ENCODE measurements around the gene ITSN1. TPM values are rescaled to one million over a fixed set of nuclear protein-coding genes. Genes with fewer than 3 reads are reported as not detected.

Gene ITSN1
- total and polyA plus RNA-seq, 4 donors: 11.2 to 46.0 (median 19.8) TPM

DNA sequence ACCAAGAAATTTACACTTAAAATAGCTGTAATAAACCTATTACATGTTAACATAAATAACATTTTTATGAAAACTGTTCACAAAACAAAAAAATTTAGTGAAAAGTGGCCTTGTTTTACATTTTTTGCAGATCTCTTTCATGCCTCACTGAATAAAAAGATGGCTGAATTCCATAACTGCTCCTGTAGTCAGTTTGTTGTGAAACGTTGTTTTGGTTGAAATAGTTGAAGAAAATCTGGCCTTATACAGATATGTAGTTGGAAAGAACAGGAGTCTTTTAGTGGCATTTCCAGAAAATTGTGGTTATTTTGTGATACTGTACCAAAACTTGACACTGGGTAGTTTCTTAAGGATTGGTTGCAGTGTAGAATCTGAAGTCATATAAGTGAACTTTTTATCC is 18.1 kb downstream of the ITSN1 start:
- H3K9me3 ChIP-seq (ENCODE audit: control insufficient read depth in 4 of 4, insufficient read depth in 3 of 4, low read length in 3 of 4): peaks cover 0 to 3% (median 0%) of the 10 kb centered on the region in 4 donors
- H3K4me1 ChIP-seq (ENCODE audit: control insufficient read depth in 5 of 5, insufficient read depth in 5 of 5, low read length in 5 of 5): peaks cover 0 to 15% (median 7%) of the 10 kb centered on the region in 5 donors
- no peak for ATAC-seq (ENCODE audit: insufficient read depth, low FRiP score)
- no peak overlapping the region for H3K4me3 ChIP-seq
- 75 to 84% methylated on average over 1 of the region's 1 CpG for WGBS, 2 donors
- H3K27me3 ChIP-seq (ENCODE audit: control insufficient read depth in 3 of 3, insufficient read depth in 3 of 3, low read length in 2 of 3): no peaks in the 10 kb centered on the region
- H3K9ac ChIP-seq (ENCODE audit: insufficient read depth in 1 of 2, low read length in 2 of 2): no peak overlapping the region
- H3K27ac ChIP-seq (ENCODE audit: low read depth in 1 of 2, low read length in 1 of 2): no peak overlapping the region
- DNase-seq: no peak
- TF ChIP-seq, protein P1, sequence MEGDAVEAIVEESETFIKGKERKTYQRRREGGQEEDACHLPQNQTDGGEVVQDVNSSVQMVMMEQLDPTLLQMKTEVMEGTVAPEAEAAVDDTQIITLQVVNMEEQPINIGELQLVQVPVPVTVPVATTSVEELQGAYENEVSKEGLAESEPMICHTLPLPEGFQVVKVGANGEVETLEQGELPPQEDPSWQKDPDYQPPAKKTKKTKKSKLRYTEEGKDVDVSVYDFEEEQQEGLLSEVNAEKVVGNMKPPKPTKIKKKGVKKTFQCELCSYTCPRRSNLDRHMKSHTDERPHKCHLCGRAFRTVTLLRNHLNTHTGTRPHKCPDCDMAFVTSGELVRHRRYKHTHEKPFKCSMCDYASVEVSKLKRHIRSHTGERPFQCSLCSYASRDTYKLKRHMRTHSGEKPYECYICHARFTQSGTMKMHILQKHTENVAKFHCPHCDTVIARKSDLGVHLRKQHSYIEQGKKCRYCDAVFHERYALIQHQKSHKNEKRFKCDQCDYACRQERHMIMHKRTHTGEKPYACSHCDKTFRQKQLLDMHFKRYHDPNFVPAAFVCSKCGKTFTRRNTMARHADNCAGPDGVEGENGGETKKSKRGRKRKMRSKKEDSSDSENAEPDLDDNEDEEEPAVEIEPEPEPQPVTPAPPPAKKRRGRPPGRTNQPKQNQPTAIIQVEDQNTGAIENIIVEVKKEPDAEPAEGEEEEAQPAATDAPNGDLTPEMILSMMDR (IDR thresholded peaks at IDR 0.05; ENCODE audit: control extremely low read depth, extremely low read depth): no peak
- H3K36me3 ChIP-seq (ENCODE audit: control insufficient read depth in 4 of 4, insufficient read depth in 4 of 4, low read length in 4 of 4): no peaks in the 10 kb centered on the region

DNA sequence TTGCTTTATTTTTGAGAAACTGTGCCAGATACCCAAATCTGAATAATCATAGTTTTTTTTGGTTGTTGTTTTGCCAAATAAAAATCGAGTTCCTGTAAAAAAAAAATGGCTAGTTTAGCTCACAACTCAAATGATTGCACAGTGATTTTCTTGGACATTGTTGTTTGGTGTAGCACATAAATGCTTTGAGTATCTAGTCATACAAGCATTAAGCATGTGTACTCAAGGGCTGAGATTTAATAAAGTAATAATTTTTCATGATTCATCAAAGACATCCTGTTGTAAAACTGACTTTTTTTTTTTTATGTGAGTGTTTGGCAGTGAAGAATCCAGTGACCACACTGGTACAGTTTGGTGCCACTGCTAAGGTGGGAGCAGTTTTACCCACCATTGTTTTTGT is 18.8 kb downstream of the ITSN1 start:
- TF ChIP-seq, protein P1 (IDR thresholded peaks at IDR 0.05; ENCODE audit: control extremely low read depth, extremely low read depth): no peak
- WGBS, 2 donors: 89 to 95% methylated on average over 1 of the region's 1 CpG
- H3K4me3 ChIP-seq: no peak overlapping the region

GRCh38 chr21:33662046-33662445 is 19.7 kb downstream of the ITSN1 start:
- 91 to 93% methylated on average over 3 of the region's 3 CpGs for WGBS, 2 donors
- H3K9me3 ChIP-seq (ENCODE audit: control insufficient read depth in 4 of 4, insufficient read depth in 3 of 4, low read length in 3 of 4): peaks cover 0 to 3% (median 0%) of the 10 kb centered on the region in 4 donors
- no peaks in the 10 kb centered on the region for H3K27me3 ChIP-seq (ENCODE audit: control insufficient read depth in 3 of 3, insufficient read depth in 3 of 3, low read length in 2 of 3)
- no peak overlapping the region for H3K9ac ChIP-seq (ENCODE audit: insufficient read depth in 1 of 2, low read length in 2 of 2)
- TF ChIP-seq, protein P1 (IDR thresholded peaks at IDR 0.05; ENCODE audit: control extremely low read depth, extremely low read depth): no peak
- DNase-seq (no peak), ATAC-seq (ENCODE audit: insufficient read depth, low FRiP score) (no peak)
- H3K27ac ChIP-seq (ENCODE audit: low read depth in 1 of 2, low read length in 1 of 2): no peak overlapping the region
- no peak overlapping the region for H3K4me3 ChIP-seq
- H3K4me1 ChIP-seq (ENCODE audit: control insufficient read depth in 5 of 5, insufficient read depth in 5 of 5, low read length in 5 of 5): peaks cover 0 to 10% (median 6%) of the 10 kb centered on the region in 5 donors
- H3K36me3 ChIP-seq (ENCODE audit: control insufficient read depth in 4 of 4, insufficient read depth in 4 of 4, low read length in 4 of 4): no peaks in the 10 kb centered on the region

More for the DNA sequence above, 18.8 kb downstream of the ITSN1 start:
- Histone ChIP-seq H3K4me1 (ENCODE audit: control insufficient read depth in 5 of 5, insufficient read depth in 5 of 5, low read length in 5 of 5) (peaks cover 0 to 11% (median 9%) of the 10 kb centered on the region in 5 donors), H3K9me3 (ENCODE audit: control insufficient read depth in 4 of 4, insufficient read depth in 3 of 4, low read length in 3 of 4) (peaks cover 0 to 3% (median 0%) of the 10 kb centered on the region in 4 donors), H3K9ac (ENCODE audit: insufficient read depth in 1 of 2, low read length in 2 of 2) (no peak overlapping the region), H3K27me3 (ENCODE audit: control insufficient read depth in 3 of 3, insufficient read depth in 3 of 3, low read length in 2 of 3) (no peaks in the 10 kb centered on the region), H3K27ac (ENCODE audit: low read depth in 1 of 2, low read length in 1 of 2) (no peak overlapping the region), H3K36me3 (ENCODE audit: control insufficient read depth in 4 of 4, insufficient read depth in 4 of 4, low read length in 4 of 4) (no peaks in the 10 kb centered on the region)
- no peak for ATAC-seq (ENCODE audit: insufficient read depth, low FRiP score)
- no peak for DNase-seq

DNA sequence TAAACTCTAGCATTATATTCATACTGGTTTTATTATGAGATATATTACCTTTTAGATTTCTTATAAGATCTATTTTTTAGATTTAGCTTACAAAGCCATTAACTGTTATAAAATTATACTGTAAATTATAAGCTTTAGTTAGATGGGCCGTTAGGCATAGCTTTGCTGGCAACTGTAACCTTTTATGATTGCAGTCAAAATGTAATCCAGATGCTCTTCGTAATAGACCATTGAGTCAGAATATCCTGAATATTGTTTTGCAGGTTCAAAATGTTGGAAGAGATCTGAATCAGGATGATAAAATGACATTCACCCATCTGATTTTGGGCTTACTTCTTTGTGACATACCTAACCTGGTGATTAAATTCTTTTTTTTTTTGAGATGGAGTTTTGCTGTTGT is 20.9 kb downstream of the ITSN1 start:
- WGBS, 2 donors: 91 to 95% methylated on average over 2 of the region's 2 CpGs

More for the DNA sequence above, 20.9 kb downstream of the ITSN1 start:
- no peak for ATAC-seq (ENCODE audit: insufficient read depth, low FRiP score)
- Histone ChIP-seq H3K4me1 (ENCODE audit: control insufficient read depth in 5 of 5, insufficient read depth in 5 of 5, low read length in 5 of 5) (peaks cover 0 to 13% (median 5%) of the 10 kb centered on the region in 5 donors), H3K36me3 (ENCODE audit: control insufficient read depth in 4 of 4, insufficient read depth in 4 of 4, low read length in 4 of 4) (no peaks in the 10 kb centered on the region), H3K27me3 (ENCODE audit: control insufficient read depth in 3 of 3, insufficient read depth in 3 of 3, low read length in 2 of 3) (no peaks in the 10 kb centered on the region), H3K4me3 (no peak overlapping the region), H3K9ac (ENCODE audit: insufficient read depth in 1 of 2, low read length in 2 of 2) (no peak overlapping the region), H3K9me3 (ENCODE audit: control insufficient read depth in 4 of 4, insufficient read depth in 3 of 4, low read length in 3 of 4) (peaks cover 0 to 3% (median 0%) of the 10 kb centered on the region in 4 donors), H3K27ac (ENCODE audit: low read depth in 1 of 2, low read length in 1 of 2) (no peak overlapping the region)
- TF ChIP-seq, protein P1 (IDR thresholded peaks at IDR 0.05; ENCODE audit: control extremely low read depth, extremely low read depth): no peak
- no peak for DNase-seq

Measured in lung (tissue), 12 donors.